ENCODE measurements around the gene IL36B.
A peak's percentile ranks its signal among the peaks of the same experiment; 100 is the strongest.

IL36B gene

GRCh38 chr2:113081488-113082210, 29.0 kb upstream of the IL36B start:
- no peak for TF ChIP-seq CTCF (IDR thresholded peaks at IDR 0.05; ENCODE audit: borderline replicate concordance, insufficient read depth, low read depth, low read length)
- no peak overlapping the region for H3K4me3 ChIP-seq (ENCODE audit: low read depth, low read length)

GRCh38 chr2:113080134-113080533, 27.5 kb upstream of the IL36B start:
- H3K4me3 ChIP-seq (ENCODE audit: low read depth, low read length), result no peak overlapping the region
- TF ChIP-seq CTCF (IDR thresholded peaks at IDR 0.05; ENCODE audit: borderline replicate concordance, insufficient read depth, low read depth, low read length), result peak; percentile 94

GRCh38 chr2:113079131-113079530, 26.5 kb upstream of the IL36B start:
- TF ChIP-seq CTCF (IDR thresholded peaks at IDR 0.05; ENCODE audit: borderline replicate concordance, insufficient read depth, low read depth, low read length), result no peak
- no peak overlapping the region for H3K4me3 ChIP-seq (ENCODE audit: low read depth, low read length)

GRCh38 chr2:113078350-113078839, 25.7 kb upstream of the IL36B start:
- H3K4me3 ChIP-seq (ENCODE audit: low read depth, low read length), result no peak overlapping the region
- TF ChIP-seq CTCF (IDR thresholded peaks at IDR 0.05; ENCODE audit: borderline replicate concordance, insufficient read depth, low read depth, low read length), result no peak

- no peak for TF ChIP-seq CTCF (IDR thresholded peaks at IDR 0.05; ENCODE audit: borderline replicate concordance, insufficient read depth, low read depth, low read length)
- no peak overlapping the region for H3K4me3 ChIP-seq (ENCODE audit: low read depth, low read length)
Observed at GRCh38 chr2:113077921-113078320, 25.3 kb upstream of the IL36B start.

GRCh38 chr2:113076954-113077669, 24.4 kb upstream of the IL36B start:
- no peak for TF ChIP-seq CTCF (IDR thresholded peaks at IDR 0.05; ENCODE audit: borderline replicate concordance, insufficient read depth, low read depth, low read length)

GRCh38 chr2:113075600-113075999, 22.9 kb upstream of the IL36B start:
- H3K4me3 ChIP-seq (ENCODE audit: low read depth, low read length), result no peak overlapping the region
- TF ChIP-seq CTCF (IDR thresholded peaks at IDR 0.05; ENCODE audit: borderline replicate concordance, insufficient read depth, low read depth, low read length), result no peak

More at GRCh38 chr2:113076954-113077669, 24.4 kb upstream of the IL36B start:
- no peak overlapping the region for H3K4me3 ChIP-seq (ENCODE audit: low read depth, low read length)
